ENCODE data around the gene CACNA1I. TPM values are rescaled to one million over a fixed set of nuclear protein-coding genes. Genes with fewer than 3 reads are reported as not detected.

CACNA1I gene
- total and polyA plus RNA-seq, 7 donors: 0.01 to 0.14 (median 0.04) TPM; not detected in 2

GRCh38 chr22:39624501-39624821 is 53.9 kb downstream of the CACNA1I start:
- no peak for ATAC-seq
- intact Hi-C loops (cut with DNase I): loop anchor here in 1 of 2 donors (5.0 kb wide), 1 partner anchor 398 kb away; no protein-coding TSS in a partner anchor

GRCh38 chr22:39625569-39626537 is 55.3 kb downstream of the CACNA1I start:
- no peak for DNase-seq
- H3K9me3 ChIP-seq: no peaks in the 10 kb centered on the region
- intact Hi-C loops (cut with DNase I): no loop called here

More at GRCh38 chr22:39624501-39624821, 53.9 kb downstream of the CACNA1I start:
- 17 to 20% (median 19%) methylated on average over 7 of the region's 7 CpGs for WGBS, 3 donors
- Histone ChIP-seq H3K4me3 (no peak overlapping the region), H3K36me3 (ENCODE audit: insufficient read depth in 1 of 2, low read depth in 1 of 2) (no peaks in the 10 kb centered on the region), H3K4me1 (no peaks in the 10 kb centered on the region), H3K27ac (no peak overlapping the region), H3K9me3 (no peaks in the 10 kb centered on the region), H3K27me3 (ENCODE audit: insufficient read depth in 3 of 3, low read length in 2 of 3) (peaks cover 0 to 74% (median 18%) of the 10 kb centered on the region in 3 donors)
- no peak for DNase-seq
- no peak for TF ChIP-seq CTCF (IDR thresholded peaks at IDR 0.05)

GRCh38 chr22:39627208-39627607 is 56.7 kb downstream of the CACNA1I start:
- Histone ChIP-seq H3K9me3 (no peaks in the 10 kb centered on the region), H3K27ac (no peak overlapping the region), H3K36me3 (ENCODE audit: insufficient read depth in 1 of 2, low read depth in 1 of 2) (no peaks in the 10 kb centered on the region), H3K4me3 (no peak overlapping the region), H3K27me3 (ENCODE audit: insufficient read depth in 3 of 3, low read length in 2 of 3) (peaks cover 0 to 68% (median 13%) of the 10 kb centered on the region in 3 donors), H3K4me1 (no peaks in the 10 kb centered on the region)
- WGBS, 3 donors: 80 to 84% (median 81%) methylated on average over 14 of the region's 14 CpGs
- intact Hi-C loops (cut with DNase I): no loop called here
- DNase-seq: no peak
- no peak for TF ChIP-seq CTCF (IDR thresholded peaks at IDR 0.05)
- ATAC-seq: no peak

More at GRCh38 chr22:39625569-39626537, 55.3 kb downstream of the CACNA1I start:
- peaks cover 0 to 77% (median 19%) of the 10 kb centered on the region in 3 donors for H3K27me3 ChIP-seq (ENCODE audit: insufficient read depth in 3 of 3, low read length in 2 of 3)
- ATAC-seq: no peak
- WGBS, 3 donors: 76 to 77% (median 76%) methylated on average over 22 of the region's 22 CpGs
- no peak overlapping the region for H3K4me3 ChIP-seq
- no peaks in the 10 kb centered on the region for H3K4me1 ChIP-seq
- H3K27ac ChIP-seq: no peak overlapping the region
- TF ChIP-seq CTCF (IDR thresholded peaks at IDR 0.05): no peak
- no peaks in the 10 kb centered on the region for H3K36me3 ChIP-seq (ENCODE audit: insufficient read depth in 1 of 2, low read depth in 1 of 2)

- H3K27me3 ChIP-seq (ENCODE audit: insufficient read depth in 3 of 3, low read length in 2 of 3): peaks cover 0 to 64% (median 13%) of the 10 kb centered on the region in 3 donors
- H3K9me3 ChIP-seq: no peaks in the 10 kb centered on the region
- 54 to 60% (median 58%) methylated on average over 12 of the region's 12 CpGs for WGBS, 3 donors
- TF ChIP-seq CTCF (IDR thresholded peaks at IDR 0.05): no peak
- ATAC-seq (no peak), DNase-seq (no peak)
- H3K36me3 ChIP-seq (ENCODE audit: insufficient read depth in 1 of 2, low read depth in 1 of 2): no peaks in the 10 kb centered on the region
- no peak overlapping the region for H3K4me3 ChIP-seq
- intact Hi-C loops (cut with DNase I): no loop called here
- H3K27ac ChIP-seq: no peak overlapping the region
- no peaks in the 10 kb centered on the region for H3K4me1 ChIP-seq
Measured at GRCh38 chr22:39627865-39628562, 57.5 kb downstream of the CACNA1I start.

Measured in psoas muscle (tissue), 8 donors.